Endothelial cell of umbilical vein (primary cell): ENCODE data around the gene ZBTB17. TPM values are rescaled to one million over a fixed set of nuclear protein-coding genes. Genes with fewer than 3 reads are reported as not detected.
A peak's percentile ranks its signal among the peaks of the same experiment; 100 is the strongest.

Source experiments
- BruUV-seq: library from RNA; stranded (reverse); fragments of 400-500 nt; replicated peaks from 2 replicates; lab custom pipeline; 2021; lab: Mats Ljungman, UMichigan
- CTCF ChIA-PET: fragments of 300-600, 350-600 bp; sonication (Branson Sonifier 250); formaldehyde crosslinking; loops from one replicate; lab custom pipeline; 2021; ENCODE audit warnings: antibody characterized with exemption, inconsistent platforms; lab: Charles Lee
- POLR2A ChIA-PET: fragments of 300-600, 350-600 bp; sonication (Branson Sonifier 250); formaldehyde crosslinking; loops from one replicate; lab custom pipeline; 2021; ENCODE audit warnings: antibody characterized with exemption, inconsistent platforms; lab: Charles Lee
- DNase-seq: peaks from one replicate; pipeline ENCODE4 v3.0.0-alpha.2; 2011; ENCODE audit warnings: low read depth, low spot score
- FAIRE-seq: peaks from 2 replicates; lab custom pipeline; 2011; peaks lifted over from hg19 to GRCh38; lab: Jason Lieb, UNC
- H2AFZ ChIP-seq: 2 replicates; pipeline ENCODE4 v1.6.0; 2012; ENCODE audit warnings: low read depth, low read length, control low read depth, inconsistent platforms
- H3K27ac ChIP-seq: 2 replicates; pipeline ENCODE4 v1.5.1; 2011; ENCODE audit warnings: low read depth, mild to moderate bottlenecking, control low read depth, low read length, moderate library complexity; ENCODE audit not compliant: insufficient read depth
- H3K27me3 ChIP-seq, 2 experiments: 2 replicates each; pipeline versions ENCODE4 v1.6.0 to v1.6.1; 2011; ENCODE audit warnings: low read length in 2 of 2, mixed read lengths in 1 of 2; ENCODE audit not compliant: control insufficient read depth in 2 of 2, insufficient read depth in 2 of 2
- H3K36me3 ChIP-seq, 2 experiments: 2 replicates in 1 of 2; 3 replicates in 1 of 2; pipeline ENCODE4 v1.5.1; 2011; ENCODE audit warnings: low read length in 2 of 2, mild to moderate bottlenecking in 1 of 2, moderate library complexity in 1 of 2; ENCODE audit not compliant: control insufficient read depth in 2 of 2, insufficient read depth in 2 of 2; ENCODE audit errors: extremely low read depth in 1 of 2
- H3K4me1 ChIP-seq: 3 replicates; pipeline ENCODE4 v1.5.1; 2011; ENCODE audit warnings: mild to moderate bottlenecking, low read length; ENCODE audit not compliant: control insufficient read depth, insufficient read depth; ENCODE audit errors: extremely low read depth
- H3K4me2 ChIP-seq: 2 replicates; pipeline ENCODE4 v1.6.1; 2011; ENCODE audit warnings: low read length, control low read depth, mixed read lengths; ENCODE audit not compliant: insufficient read depth
- H3K4me3 ChIP-seq, 3 experiments: fragments of 200-600 bp in 1 of 3; sonication (generic), shearing (Covaris generic) in 1 of 3; replicated peaks in 1 of 3; 2 replicates each; pipeline ENCODE4 v1.5.1; 2011 to 2016; ENCODE audit warnings: control low read depth in 3 of 3, low read length in 3 of 3, mild to moderate bottlenecking in 2 of 3, inconsistent platforms in 1 of 3, low read depth in 1 of 3, moderate library complexity in 1 of 3; ENCODE audit not compliant: insufficient read depth in 1 of 3
- H3K79me2 ChIP-seq: 2 replicates; pipeline ENCODE4 v1.6.0; 2012; ENCODE audit warnings: low read length, inconsistent platforms; ENCODE audit not compliant: control insufficient read depth, insufficient read depth
- H3K9ac ChIP-seq: replicated peaks from 2 replicates; pipeline ENCODE3; 2011; ENCODE audit warnings: low read length, control low read depth; ENCODE audit not compliant: insufficient read depth; ENCODE audit errors: extremely low read depth
- H3K9me1 ChIP-seq: replicated peaks from 3 replicates; pipeline ENCODE4 v1.6.0; 2011; ENCODE audit warnings: mild to moderate bottlenecking, low read length; ENCODE audit not compliant: control insufficient read depth, insufficient read depth; ENCODE audit errors: extremely low read depth
- H3K9me3 ChIP-seq: replicated peaks from 2 replicates; pipeline ENCODE4 v1.5.1; 2012; ENCODE audit warnings: low read length, inconsistent platforms; ENCODE audit not compliant: control insufficient read depth, insufficient read depth
- H4K20me1 ChIP-seq: replicated peaks from 2 replicates; pipeline ENCODE3; 2011; ENCODE audit warnings: mild to moderate bottlenecking, low read length; ENCODE audit not compliant: control insufficient read depth, insufficient read depth; ENCODE audit errors: extremely low read depth
- EZH2 ChIP-seq: IDR thresholded peaks from 2 replicates; pipeline ENCODE4 v1.6.1; 2012; ENCODE audit warnings: borderline replicate concordance, low read depth, mild to moderate bottlenecking, moderate library complexity, low read length, inconsistent platforms; ENCODE audit not compliant: severe bottlenecking
- FOS ChIP-seq: IDR thresholded peaks from 2 replicates; pipeline ENCODE4 v1.6.1; 2011; ENCODE audit warnings: mild to moderate bottlenecking, low read length, moderate library complexity, borderline replicate concordance; ENCODE audit not compliant: insufficient read depth
- GATA2 ChIP-seq: IDR thresholded peaks from 2 replicates; pipeline ENCODE4 v1.7.0; 2011; ENCODE audit warnings: low read depth, mild to moderate bottlenecking, moderate library complexity, mixed read lengths, low read length; ENCODE audit not compliant: insufficient read length, insufficient read depth
- JUN ChIP-seq: IDR thresholded peaks from 2 replicates; pipeline ENCODE4 v1.6.1; 2011; ENCODE audit warnings: borderline replicate concordance, low read depth; ENCODE audit not compliant: insufficient read length, insufficient read depth
- MYC ChIP-seq: IDR thresholded peaks from one replicate; pipeline ENCODE4 v1.6.1; 2011; ENCODE audit warnings: mild to moderate bottlenecking, low read depth, low read length
- POLR2A ChIP-seq: IDR thresholded peaks from 2 replicates; pipeline ENCODE4 v1.6.1; 2012; ENCODE audit warnings: low read depth, mild to moderate bottlenecking, control low read depth, low read length
- POLR2AphosphoS5 ChIP-seq: IDR thresholded peaks from 2 replicates; pipeline ENCODE4 v1.6.1; 2012; ENCODE audit warnings: low read depth, mild to moderate bottlenecking, control low read depth, low read length, moderate library complexity; ENCODE audit not compliant: insufficient read depth
- dilution Hi-C: fragments of 300-500 bp; cut with MboI; formaldehyde crosslinking; loops from one replicate; pipeline ENCODE4 v1.15.0; 2019; ENCODE audit warnings: low sequenced_read_pairs; ENCODE audit not compliant: extremely low pct_ligation_motif_present
- intact Hi-C: fragments of 100-400 bp; cut with micrococcal nuclease; formaldehyde crosslinking; loops from one replicate; pipeline ENCODE4 v1.10.0; 2022
- polyA plus RNA-seq, 4 experiments: library from polyadenylated mRNA; depleted of rRNA in 3 of 4; stranded (reverse) in 3 of 4; unstranded in 1 of 4; fragments of >200 nt; gene quantifications; 2 replicates each; pipeline versions ENCODE4 v1.2.1 to v1.2.3, GENCODE V29; 2011 to 2012; ENCODE audit warnings: missing spikeins in 1 of 4
- total RNA-seq: library from RNA; stranded (reverse); gene quantifications from 2 replicates; pipeline ENCODE4 v1.2.3, GENCODE V29; 2021
- TF ChIP-seq, protein P1 (sequence below): IDR thresholded peaks from 2 replicates; pipeline ENCODE4 v1.6.1; 2011; ENCODE audit not compliant: insufficient read depth, insufficient read length
- TF ChIP-seq, protein P2 (sequence below), 2 donors: IDR thresholded peaks; 1 replicate in 1 of 2; 2 replicates in 1 of 2; pipeline ENCODE4 v1.5.1; 2011; ENCODE audit warnings: low read length in 2 of 2, mild to moderate bottlenecking in 2 of 2, moderate library complexity in 2 of 2, control low read depth in 1 of 2, inconsistent platforms in 1 of 2, low read depth in 1 of 2; ENCODE audit not compliant: insufficient read depth in 1 of 2; ENCODE audit errors: extremely low read depth in 1 of 2

The ZBTB17 gene
- total and polyA plus RNA-seq, 2 donors (not counting 3 experiments of a cell fraction or from before 2014, with no cell fraction given) = 43.9 to 72.7 TPM

GRCh38 chr1:15923241-15923640 lies 52.7 kb downstream of the ZBTB17 start:
- no peak overlapping the region for H3K4me2 ChIP-seq
- no peaks in the 10 kb centered on the region for H3K9me1 ChIP-seq
- no peak overlapping the region for H3K9ac ChIP-seq
- intact Hi-C loops = no loop called here
- peak overlapping the region; percentile 43 for H3K27ac ChIP-seq
- DNase-seq (peak; percentile 49), FAIRE-seq (no peak)
- no peaks in the 10 kb centered on the region for H3K27me3 ChIP-seq
- H3K4me1 ChIP-seq = peaks cover 5% of the 10 kb centered on the region
- H3K4me3 ChIP-seq = no peak overlapping the region
- H3K79me2 ChIP-seq = no peaks in the 10 kb centered on the region
- no peak overlapping the region for H2AFZ ChIP-seq
- H4K20me1 ChIP-seq = no peaks in the 10 kb centered on the region
- TF ChIP-seq FOS (peak; percentile 6), JUN (no peak)
- dilution Hi-C loops = no loop called here
- no TSS peak for BruUV-seq
- ChIA-PET CTCF (interaction anchor here (0.7 to 1.8 kb wide), 7 partner anchors 13 to 131 kb away, joined by 3 to 6 read pairs (median 3); no protein-coding TSS in a partner anchor), POLR2A (no interaction called here)
- H3K36me3 ChIP-seq = peaks cover 3 to 20% of the 10 kb centered on the region in 2 experiments
- H3K9me3 ChIP-seq = no peaks in the 10 kb centered on the region

GRCh38 chr1:15918962-15919715 lies 56.8 kb downstream of the ZBTB17 start:
- DNase-seq = no peak
- TF ChIP-seq, protein P1, sequence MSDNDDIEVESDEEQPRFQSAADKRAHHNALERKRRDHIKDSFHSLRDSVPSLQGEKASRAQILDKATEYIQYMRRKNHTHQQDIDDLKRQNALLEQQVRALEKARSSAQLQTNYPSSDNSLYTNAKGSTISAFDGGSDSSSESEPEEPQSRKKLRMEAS = no peak
- TF ChIP-seq FOS = no peak
- TF ChIP-seq MYC = no peak
- no peak for TF ChIP-seq JUN
- no peak for TF ChIP-seq GATA2
- TF ChIP-seq POLR2AphosphoS5 = no peak
- no peak for TF ChIP-seq POLR2A
- TF ChIP-seq, protein P2, sequence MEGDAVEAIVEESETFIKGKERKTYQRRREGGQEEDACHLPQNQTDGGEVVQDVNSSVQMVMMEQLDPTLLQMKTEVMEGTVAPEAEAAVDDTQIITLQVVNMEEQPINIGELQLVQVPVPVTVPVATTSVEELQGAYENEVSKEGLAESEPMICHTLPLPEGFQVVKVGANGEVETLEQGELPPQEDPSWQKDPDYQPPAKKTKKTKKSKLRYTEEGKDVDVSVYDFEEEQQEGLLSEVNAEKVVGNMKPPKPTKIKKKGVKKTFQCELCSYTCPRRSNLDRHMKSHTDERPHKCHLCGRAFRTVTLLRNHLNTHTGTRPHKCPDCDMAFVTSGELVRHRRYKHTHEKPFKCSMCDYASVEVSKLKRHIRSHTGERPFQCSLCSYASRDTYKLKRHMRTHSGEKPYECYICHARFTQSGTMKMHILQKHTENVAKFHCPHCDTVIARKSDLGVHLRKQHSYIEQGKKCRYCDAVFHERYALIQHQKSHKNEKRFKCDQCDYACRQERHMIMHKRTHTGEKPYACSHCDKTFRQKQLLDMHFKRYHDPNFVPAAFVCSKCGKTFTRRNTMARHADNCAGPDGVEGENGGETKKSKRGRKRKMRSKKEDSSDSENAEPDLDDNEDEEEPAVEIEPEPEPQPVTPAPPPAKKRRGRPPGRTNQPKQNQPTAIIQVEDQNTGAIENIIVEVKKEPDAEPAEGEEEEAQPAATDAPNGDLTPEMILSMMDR (IDR thresholded peaks at IDR 0.05; ENCODE audit: extremely low read depth in 1 of 2, insufficient read depth in 1 of 2, low read depth in 1 of 2, low read length in 2 of 2) = no peak
- no peak for TF ChIP-seq EZH2
- no TSS peak for BruUV-seq
- FAIRE-seq = no peak
- Histone ChIP-seq H3K27me3 (no peaks in the 10 kb centered on the region), H3K27ac (no peak overlapping the region), H3K4me2 (no peak overlapping the region), H3K9me3 (no peaks in the 10 kb centered on the region), H4K20me1 (no peaks in the 10 kb centered on the region), H3K9ac (no peak overlapping the region), H3K36me3 (peaks cover 0 to 11% of the 10 kb centered on the region in 2 experiments), H3K79me2 (peaks cover 12% of the 10 kb centered on the region), H2AFZ (no peak overlapping the region), H3K4me1 (peaks cover 5% of the 10 kb centered on the region), H3K4me3 (no peak overlapping the region), H3K9me1 (no peaks in the 10 kb centered on the region)
- POLR2A ChIA-PET = no interaction called here
- dilution Hi-C loops = no loop called here
- CTCF ChIA-PET = no interaction called here
- intact Hi-C loops = no loop called here
